ENCODE results near the gene VCP.

The VCP gene

GRCh38 chr9:35072461-35073278 lies at the start of gene VCP:
Gene VCP (minus strand): TSS chr9:35072625. CDS start chr9:35072353, 272 bp downstream.
- TF ChIP-seq CTCF (IDR thresholded peaks at IDR 0.05; ENCODE audit: low read depth, low read length), result no peak
- peak; percentile 99 for DNase-seq (ENCODE audit: low read depth, low spot score)
- in situ Hi-C loops (cut with HindIII; ENCODE audit: low sequenced_read_pairs), result no loop called here
- peak within 1 kb of the TSS; percentile 88 for H3K4me3 ChIP-seq (ENCODE audit: low read depth, low read length)

- peak; percentile 94 for TF ChIP-seq CTCF (IDR thresholded peaks at IDR 0.05; ENCODE audit: low read depth, low read length)
- in situ Hi-C loops (cut with HindIII; ENCODE audit: low sequenced_read_pairs), result no loop called here
- H3K4me3 ChIP-seq (ENCODE audit: low read depth, low read length), result peak overlapping the region; percentile 88
- peak; percentile 91 for DNase-seq (ENCODE audit: low read depth, low spot score)
These were observed 44.6 kb upstream of the VCP start for GRCh38 chr9:35116898-35117551.

- no peak for DNase-seq (ENCODE audit: low read depth, low spot score)
- TF ChIP-seq CTCF (IDR thresholded peaks at IDR 0.05; ENCODE audit: low read depth, low read length), result no peak
- in situ Hi-C loops (cut with HindIII; ENCODE audit: low sequenced_read_pairs), result no loop called here
- peak overlapping the region; percentile 88 for H3K4me3 ChIP-seq (ENCODE audit: low read depth, low read length)
These were observed 44.1 kb upstream of the VCP start for GRCh38 chr9:35116539-35116897.

GRCh38 chr9:35115680-35116538 lies 43.5 kb upstream of the VCP start, which contains the start of gene ATOSB:
Gene ATOSB (minus strand): TSS chr9:35115862. CDS start chr9:35108274, 7,588 bp downstream.
- in situ Hi-C loops (cut with HindIII; ENCODE audit: low sequenced_read_pairs), result no loop called here
- peak within 1 kb of the TSS; percentile 88 for H3K4me3 ChIP-seq (ENCODE audit: low read depth, low read length)
- DNase-seq (ENCODE audit: low read depth, low spot score), result peak; percentile 98
- TF ChIP-seq CTCF (IDR thresholded peaks at IDR 0.05; ENCODE audit: low read depth, low read length), result no peak

- in situ Hi-C loops (cut with HindIII; ENCODE audit: low sequenced_read_pairs), result no loop called here
- peak overlapping the region; percentile 88 for H3K4me3 ChIP-seq (ENCODE audit: low read depth, low read length)
- peak; percentile 27 for DNase-seq (ENCODE audit: low read depth, low spot score)
- TF ChIP-seq CTCF (IDR thresholded peaks at IDR 0.05; ENCODE audit: low read depth, low read length), result no peak
These were observed 42.6 kb upstream of the VCP start for GRCh38 chr9:35114840-35115628.
